ENCODE results near the gene EVC.

- no peak for TF ChIP-seq CTCF (conservative IDR thresholded peaks at IDR 0.05; ENCODE audit: low read depth, low read length)
- TF ChIP-seq, protein P1, sequence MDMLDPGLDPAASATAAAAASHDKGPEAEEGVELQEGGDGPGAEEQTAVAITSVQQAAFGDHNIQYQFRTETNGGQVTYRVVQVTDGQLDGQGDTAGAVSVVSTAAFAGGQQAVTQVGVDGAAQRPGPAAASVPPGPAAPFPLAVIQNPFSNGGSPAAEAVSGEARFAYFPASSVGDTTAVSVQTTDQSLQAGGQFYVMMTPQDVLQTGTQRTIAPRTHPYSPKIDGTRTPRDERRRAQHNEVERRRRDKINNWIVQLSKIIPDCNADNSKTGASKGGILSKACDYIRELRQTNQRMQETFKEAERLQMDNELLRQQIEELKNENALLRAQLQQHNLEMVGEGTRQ (IDR thresholded peaks at IDR 0.05; ENCODE audit: low read depth, low read length): no peak
- no peak for TF ChIP-seq POLR2A (IDR thresholded peaks at IDR 0.05; ENCODE audit: low read depth, low read length)
- TF ChIP-seq RAD21 (IDR thresholded peaks at IDR 0.05; ENCODE audit: low read length): no peak
- TF ChIP-seq SMC3 (IDR thresholded peaks at IDR 0.05; ENCODE audit: low read depth, low read length): no peak
- TF ChIP-seq MXI1 (IDR thresholded peaks at IDR 0.05; ENCODE audit: borderline replicate concordance, low read depth, low read length): no peak
- TF ChIP-seq CHD1 (IDR thresholded peaks at IDR 0.05; ENCODE audit: low read depth, low read length): no peak
- TF ChIP-seq FOS (IDR thresholded peaks at IDR 0.05; ENCODE audit: low read depth, low read length): no peak
- TF ChIP-seq CEBPB (IDR thresholded peaks at IDR 0.05; ENCODE audit: low read depth, low read length): no peak
- no peak for TF ChIP-seq BHLHE40 (IDR thresholded peaks at IDR 0.05; ENCODE audit: low read depth, low read length)
- TF ChIP-seq MAFK (IDR thresholded peaks at IDR 0.05; ENCODE audit: low read depth, low read length): no peak
These were observed 21.9 kb upstream of the EVC start for GRCh38 chr4:5689065-5689464.

Measured in IMR-90 (cell line).